Mesenchymal stem cell (in vitro differentiated cells and primary cell): ENCODE data around the gene LRRC74A.

Experiments
- DNase-seq: peaks from one replicate; pipeline ENCODE4 v3.0.0-alpha.2; 2013
- H2AFZ ChIP-seq: one replicate; pipeline ENCODE4 v1.6.1; 2013; ENCODE audit warnings: low read depth, mild to moderate bottlenecking, control low read depth, inconsistent platforms, low read length, moderate library complexity
- H2AK5ac ChIP-seq: 2 replicates; pipeline ENCODE4 v1.6.1; 2013; ENCODE audit warnings: low read length, moderate library complexity, mild to moderate bottlenecking, inconsistent platforms; ENCODE audit not compliant: severe bottlenecking
- H2BK120ac ChIP-seq: one replicate; pipeline ENCODE4 v1.6.1; 2013; ENCODE audit warnings: low read depth, mild to moderate bottlenecking, inconsistent platforms, low read length, moderate library complexity
- H2BK12ac ChIP-seq, 2 experiments: one replicate each; pipeline ENCODE4 v1.6.1; 2013; ENCODE audit warnings: inconsistent platforms in 2 of 2, low read length in 2 of 2, mild to moderate bottlenecking in 2 of 2, moderate library complexity in 2 of 2, control low read depth in 1 of 2
- H2BK15ac ChIP-seq: one replicate; pipeline ENCODE4 v1.6.1; 2013; ENCODE audit warnings: mild to moderate bottlenecking, low read depth, inconsistent platforms; ENCODE audit not compliant: poor library complexity, severe bottlenecking
- H2BK5ac ChIP-seq: 2 replicates; pipeline ENCODE4 v1.6.1; 2013; ENCODE audit warnings: low read depth, mild to moderate bottlenecking, low read length, control low read depth, inconsistent platforms; ENCODE audit not compliant: poor library complexity, severe bottlenecking
- H3K14ac ChIP-seq, 2 experiments: one replicate each; pipeline ENCODE4 v1.6.1; 2013; ENCODE audit warnings: inconsistent platforms in 2 of 2, low read length in 2 of 2, control low read depth in 1 of 2, mild to moderate bottlenecking in 1 of 2, moderate library complexity in 1 of 2
- H3K18ac ChIP-seq, 2 experiments: one replicate each; pipeline ENCODE4 v1.6.1; 2013; ENCODE audit warnings: inconsistent platforms in 2 of 2, low read length in 2 of 2, control low read depth in 1 of 2, low read depth in 1 of 2, mild to moderate bottlenecking in 1 of 2
- H3K23ac ChIP-seq, 2 experiments: one replicate each; pipeline ENCODE4 v1.6.1; 2013; ENCODE audit warnings: inconsistent platforms in 2 of 2, low read length in 2 of 2, mild to moderate bottlenecking in 2 of 2, moderate library complexity in 2 of 2, control low read depth in 1 of 2
- H3K27ac ChIP-seq: 2 replicates; pipeline ENCODE4 v1.5.1; 2013; ENCODE audit warnings: mild to moderate bottlenecking, moderate library complexity, low read length, control low read depth, inconsistent platforms; ENCODE audit not compliant: poor library complexity, severe bottlenecking
- H3K27me3 ChIP-seq, 2 experiments: 2 replicates each; pipeline versions ENCODE4 v1.6.1 to v1.7.0; 2013; ENCODE audit warnings: low read length in 2 of 2, mild to moderate bottlenecking in 2 of 2, moderate library complexity in 2 of 2, control low read depth in 1 of 2, inconsistent platforms in 1 of 2; ENCODE audit not compliant: control insufficient read depth in 1 of 2, insufficient read depth in 1 of 2
- H3K36me3 ChIP-seq, 2 experiments: 2 replicates each; pipeline versions ENCODE4 v1.6.1 to v1.7.0; 2013; ENCODE audit warnings: low read length in 2 of 2, control low read depth in 1 of 2, inconsistent platforms in 1 of 2, low read depth in 1 of 2, mild to moderate bottlenecking in 1 of 2; ENCODE audit not compliant: insufficient read depth in 2 of 2, control insufficient read depth in 1 of 2
- H3K4ac ChIP-seq, 2 experiments: one replicate each; pipeline ENCODE4 v1.6.1; 2013; ENCODE audit warnings: inconsistent platforms in 2 of 2, low read length in 2 of 2, mild to moderate bottlenecking in 2 of 2, moderate library complexity in 2 of 2, control low read depth in 1 of 2, low read depth in 1 of 2
- H3K4me1 ChIP-seq: 2 replicates; pipeline ENCODE4 v1.6.1; 2013; ENCODE audit warnings: low read depth, low read length, control low read depth; ENCODE audit not compliant: control insufficient read depth, insufficient read depth
- H3K4me2 ChIP-seq: 2 replicates; pipeline ENCODE4 v1.6.1; 2013; ENCODE audit warnings: low read length, mild to moderate bottlenecking, inconsistent platforms; ENCODE audit not compliant: poor library complexity, severe bottlenecking
- H3K4me3 ChIP-seq, 2 experiments: 2 replicates each; pipeline versions ENCODE4 v1.5.1 to v1.7.0; 2013; ENCODE audit warnings: low read length in 2 of 2, mild to moderate bottlenecking in 2 of 2, control low read depth in 1 of 2, low read depth in 1 of 2; ENCODE audit not compliant: insufficient read depth in 1 of 2
- H3K79me1 ChIP-seq: replicated peaks from 2 replicates; pipeline ENCODE4 v1.6.1; 2013; ENCODE audit warnings: mild to moderate bottlenecking, control low read depth, low read length, inconsistent platforms; ENCODE audit not compliant: poor library complexity, severe bottlenecking
- H3K9ac ChIP-seq: 2 replicates; pipeline ENCODE4 v1.7.0; 2013; ENCODE audit warnings: mild to moderate bottlenecking, low read length, moderate library complexity
- H3K9me3 ChIP-seq: 2 replicates; pipeline ENCODE4 v1.7.0; 2013; ENCODE audit warnings: mild to moderate bottlenecking, low read length; ENCODE audit not compliant: control insufficient read depth
- H4K8ac ChIP-seq: one replicate; pipeline ENCODE4 v1.6.1; 2013; ENCODE audit warnings: inconsistent platforms, mild to moderate bottlenecking, low read length, moderate library complexity
- H4K91ac ChIP-seq: one replicate; pipeline ENCODE4 v1.6.1; 2013; ENCODE audit warnings: mild to moderate bottlenecking, low read length, inconsistent platforms
- WGBS: methylation state at CpG from one replicate; pipeline ENCODE4 v1.1.7; 2013; ENCODE audit warnings: mixed read lengths; 5-methylcytosine and 5-hydroxymethylcytosine counted together

LRRC74A gene

GRCh38 chr14:76861574-76862255 lies 35.5 kb downstream of the LRRC74A start:
- Histone ChIP-seq H4K91ac (no peak overlapping the region), H2BK12ac (no peak overlapping the region), H4K8ac (no peak overlapping the region), H2BK120ac (no peak overlapping the region), H3K4me3 (no peak overlapping the region), H3K4me1 (peaks cover 4% of the 10 kb centered on the region), H3K23ac (no peak overlapping the region), H3K27ac (no peak overlapping the region), H3K18ac (no peak overlapping the region), H3K36me3 (no peaks in the 10 kb centered on the region), H3K27me3 (peaks cover 51 to 83% of the 10 kb centered on the region in 2 experiments), H3K4me2 (no peak overlapping the region), H3K4ac (no peak overlapping the region), H3K79me1 (no peaks in the 10 kb centered on the region), H2AK5ac (no peak overlapping the region), H2AFZ (no peak overlapping the region), H2BK5ac (no peak overlapping the region), H2BK15ac (no peak overlapping the region), H3K14ac (no peak overlapping the region), H3K9ac (no peak overlapping the region), H3K9me3 (no peaks in the 10 kb centered on the region)
- no peak for DNase-seq
- WGBS = 71% methylated on average over 10 of the region's 10 CpGs

DNA sequence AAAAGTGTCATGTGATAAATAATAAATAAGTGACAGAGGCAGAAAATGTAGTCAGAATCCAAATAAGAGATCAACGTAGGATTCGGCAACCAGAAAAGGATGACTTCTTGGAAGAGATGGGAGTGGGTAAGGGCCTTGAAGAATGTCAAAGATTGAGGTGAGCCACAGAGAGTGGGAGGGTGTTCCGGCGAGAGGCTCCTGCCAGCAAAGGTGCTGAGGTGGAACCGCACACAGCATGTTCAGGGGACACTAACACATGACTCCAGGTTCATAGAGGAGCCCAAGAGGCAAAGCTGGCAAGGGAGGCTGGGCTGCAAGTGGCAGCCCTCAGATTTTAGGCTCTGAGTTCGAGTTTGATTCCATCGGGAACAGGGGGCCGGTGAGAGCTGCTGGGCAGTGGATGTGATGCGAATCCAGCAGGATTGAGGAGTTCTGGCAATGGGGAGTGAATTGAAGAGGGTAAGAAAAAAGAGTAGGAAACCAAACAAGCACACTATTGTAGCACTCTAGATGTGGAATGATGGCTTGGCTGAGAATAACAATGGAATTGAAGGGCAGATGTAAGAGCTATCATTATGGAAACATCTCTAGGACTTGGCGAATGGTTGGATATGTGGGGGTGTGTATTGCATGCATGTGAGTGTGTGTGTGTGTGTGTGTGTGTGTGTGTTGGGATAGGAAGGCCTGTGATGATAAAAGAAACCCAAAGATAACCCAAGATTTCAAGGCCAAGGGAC lies 36.5 kb downstream of the LRRC74A start:
- H2BK12ac ChIP-seq = no peak overlapping the region
- H3K4ac ChIP-seq = no peak overlapping the region
- H2BK15ac ChIP-seq = no peak overlapping the region
- no peak for DNase-seq
- H3K9me3 ChIP-seq = no peaks in the 10 kb centered on the region
- no peak overlapping the region for H2AK5ac ChIP-seq
- no peaks in the 10 kb centered on the region for H3K36me3 ChIP-seq
- no peak overlapping the region for H2BK120ac ChIP-seq
- no peak overlapping the region for H3K18ac ChIP-seq
- H3K79me1 ChIP-seq = no peaks in the 10 kb centered on the region
- no peak overlapping the region for H3K27ac ChIP-seq
- H3K9ac ChIP-seq = no peak overlapping the region
- peaks cover 47 to 80% of the 10 kb centered on the region in 2 experiments for H3K27me3 ChIP-seq
- H3K4me1 ChIP-seq = peaks cover 4% of the 10 kb centered on the region
- H3K4me2 ChIP-seq = no peak overlapping the region
- no peak overlapping the region for H2AFZ ChIP-seq
- H3K23ac ChIP-seq = no peak overlapping the region
- 76% methylated on average over 10 of the region's 10 CpGs for WGBS
- H4K91ac ChIP-seq = no peak overlapping the region
- no peak overlapping the region for H3K14ac ChIP-seq
- no peak overlapping the region for H2BK5ac ChIP-seq
- H4K8ac ChIP-seq = no peak overlapping the region
- no peak overlapping the region for H3K4me3 ChIP-seq

- no peak overlapping the region for H3K18ac ChIP-seq
- WGBS = 60% methylated on average over 15 of the region's 15 CpGs
Measured at GRCh38 chr14:76863724-76864407, 37.7 kb downstream of the LRRC74A start.

GRCh38 chr14:76866456-76866855 lies 40.2 kb downstream of the LRRC74A start:
- Histone ChIP-seq H3K79me1 (no peaks in the 10 kb centered on the region), H3K27me3 (peaks cover 48 to 85% of the 10 kb centered on the region in 2 experiments), H2AK5ac (no peak overlapping the region), H3K18ac (no peak overlapping the region), H3K23ac (no peak overlapping the region), H3K4me2 (no peak overlapping the region), H3K36me3 (no peaks in the 10 kb centered on the region), H3K4me3 (no peak overlapping the region), H3K9ac (no peak overlapping the region), H3K9me3 (no peaks in the 10 kb centered on the region), H2BK120ac (no peak overlapping the region), H3K14ac (no peak overlapping the region), H2BK12ac (no peak overlapping the region), H4K91ac (no peak overlapping the region), H4K8ac (no peak overlapping the region), H3K4me1 (peaks cover 4% of the 10 kb centered on the region), H3K4ac (no peak overlapping the region), H3K27ac (no peak overlapping the region), H2BK5ac (no peak overlapping the region), H2BK15ac (no peak overlapping the region), H2AFZ (no peak overlapping the region)
- DNase-seq = no peak
- 62% methylated on average over 8 of the region's 9 CpGs for WGBS

More at GRCh38 chr14:76863724-76864407, 37.7 kb downstream of the LRRC74A start:
- H2BK5ac ChIP-seq = no peak overlapping the region
- H3K14ac ChIP-seq = no peak overlapping the region
- H3K36me3 ChIP-seq = no peaks in the 10 kb centered on the region
- no peak overlapping the region for H3K23ac ChIP-seq
- H2AFZ ChIP-seq = no peak overlapping the region
- no peaks in the 10 kb centered on the region for H3K9me3 ChIP-seq
- no peak overlapping the region for H2BK12ac ChIP-seq
- peaks cover 4% of the 10 kb centered on the region for H3K4me1 ChIP-seq
- DNase-seq = no peak
- no peak overlapping the region for H4K8ac ChIP-seq
- no peak overlapping the region for H3K4me3 ChIP-seq
- no peak overlapping the region for H2AK5ac ChIP-seq
- H3K4ac ChIP-seq = no peak overlapping the region
- peak overlapping the region; percentile 34 for H3K4me2 ChIP-seq
- H2BK15ac ChIP-seq = no peak overlapping the region
- H3K27ac ChIP-seq = no peak overlapping the region
- no peak overlapping the region for H4K91ac ChIP-seq
- no peak overlapping the region for H3K9ac ChIP-seq
- peaks cover 47 to 80% of the 10 kb centered on the region in 2 experiments for H3K27me3 ChIP-seq
- H2BK120ac ChIP-seq = no peak overlapping the region
- H3K79me1 ChIP-seq = no peaks in the 10 kb centered on the region
